Measurements from ENCODE around the gene C1GALT1. TPM values are rescaled to one million over a fixed set of nuclear protein-coding genes. Genes with fewer than 3 reads are reported as not detected.

Gene C1GALT1
- polyA plus RNA-seq, 1 donor (not counting 4 experiments of a cell fraction or from before 2014, with no cell fraction given), result 44.3 TPM

DNA sequence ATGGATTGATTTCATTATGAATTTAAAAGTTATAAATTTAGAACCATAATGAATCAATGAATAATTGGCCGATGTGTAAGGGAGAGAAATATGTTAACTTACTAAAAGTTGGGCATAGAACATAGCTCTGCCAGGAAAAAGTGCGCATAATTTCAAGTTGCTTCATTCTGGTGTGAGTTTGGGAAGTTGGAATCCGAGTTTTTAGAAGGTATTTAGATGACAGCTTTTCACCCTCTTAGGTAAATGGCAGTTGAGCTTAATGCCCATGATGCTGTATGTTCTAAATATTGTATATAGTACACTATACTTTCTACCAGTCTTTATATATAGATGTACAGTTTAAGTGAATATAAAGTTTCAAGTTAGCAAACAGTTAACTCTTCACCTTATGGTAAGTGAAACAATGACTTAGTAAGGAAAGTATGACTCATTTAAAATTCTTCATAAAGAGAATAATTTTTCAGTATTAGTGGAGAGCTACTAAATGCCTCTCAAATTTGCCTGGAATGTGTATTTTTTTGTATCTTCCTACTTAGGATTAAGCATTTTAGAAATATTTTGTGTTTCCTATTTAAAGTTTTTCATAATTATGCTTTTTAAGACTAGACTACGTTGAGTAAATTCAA lies 1.6 kb downstream of the C1GALT1 start:
- no peak for FAIRE-seq
- H3K4me1 ChIP-seq (ENCODE audit: control insufficient read depth, extremely low read depth, insufficient read depth, low read length), result peaks cover 30% of the 10 kb centered on the region
- H3K9me3 ChIP-seq (ENCODE audit: control insufficient read depth, low read depth, low read length), result no peaks in the 10 kb centered on the region
- peak overlapping the region; percentile 96 for H3K27ac ChIP-seq (ENCODE audit: control insufficient read depth, insufficient read depth, low read length)
- no peaks in the 10 kb centered on the region for H3K9me1 ChIP-seq (ENCODE audit: control insufficient read depth, extremely low read depth, insufficient read depth, low read length)
- no peak for TF ChIP-seq EZH2 (IDR thresholded peaks at IDR 0.05; ENCODE audit: low read length)
- TF ChIP-seq, protein P1, sequence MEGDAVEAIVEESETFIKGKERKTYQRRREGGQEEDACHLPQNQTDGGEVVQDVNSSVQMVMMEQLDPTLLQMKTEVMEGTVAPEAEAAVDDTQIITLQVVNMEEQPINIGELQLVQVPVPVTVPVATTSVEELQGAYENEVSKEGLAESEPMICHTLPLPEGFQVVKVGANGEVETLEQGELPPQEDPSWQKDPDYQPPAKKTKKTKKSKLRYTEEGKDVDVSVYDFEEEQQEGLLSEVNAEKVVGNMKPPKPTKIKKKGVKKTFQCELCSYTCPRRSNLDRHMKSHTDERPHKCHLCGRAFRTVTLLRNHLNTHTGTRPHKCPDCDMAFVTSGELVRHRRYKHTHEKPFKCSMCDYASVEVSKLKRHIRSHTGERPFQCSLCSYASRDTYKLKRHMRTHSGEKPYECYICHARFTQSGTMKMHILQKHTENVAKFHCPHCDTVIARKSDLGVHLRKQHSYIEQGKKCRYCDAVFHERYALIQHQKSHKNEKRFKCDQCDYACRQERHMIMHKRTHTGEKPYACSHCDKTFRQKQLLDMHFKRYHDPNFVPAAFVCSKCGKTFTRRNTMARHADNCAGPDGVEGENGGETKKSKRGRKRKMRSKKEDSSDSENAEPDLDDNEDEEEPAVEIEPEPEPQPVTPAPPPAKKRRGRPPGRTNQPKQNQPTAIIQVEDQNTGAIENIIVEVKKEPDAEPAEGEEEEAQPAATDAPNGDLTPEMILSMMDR (optimal IDR thresholded peaks at IDR 0.05 in 1 of 3, IDR thresholded peaks at IDR 0.05 in 1 of 3, conservative IDR thresholded peaks at IDR 0.05 in 1 of 3; ENCODE audit: extremely low read depth in 1 of 3, insufficient read depth in 2 of 3, low read length in 3 of 3), result no peak
- H3K79me2 ChIP-seq (ENCODE audit: control insufficient read depth, insufficient read depth, low read length), result peaks cover 62% of the 10 kb centered on the region
- H3K4me3 ChIP-seq (ENCODE audit: control insufficient read depth in 2 of 3, extremely low read depth in 1 of 3, insufficient read depth in 2 of 3, low read depth in 1 of 3, low read length in 3 of 3), result peak overlapping the region; percentile 80 to 99 (median 92)
- DNase-seq (ENCODE audit: low read depth, low spot score), result no peak
- H3K4me2 ChIP-seq (ENCODE audit: control insufficient read depth, extremely low read depth, insufficient read depth, low read depth, low read length), result peak overlapping the region; percentile 62
- H4K20me1 ChIP-seq (ENCODE audit: control insufficient read depth, extremely low read depth, insufficient read depth, low read length), result no peaks in the 10 kb centered on the region
- H3K27me3 ChIP-seq (ENCODE audit: control insufficient read depth, extremely low read depth, insufficient read depth, low read length), result no peaks in the 10 kb centered on the region
- peaks cover 2 to 9% of the 10 kb centered on the region in 2 experiments for H3K36me3 ChIP-seq (ENCODE audit: control insufficient read depth in 2 of 2, extremely low read depth in 1 of 2, insufficient read depth in 2 of 2, low read length in 2 of 2)
- H2AFZ ChIP-seq (ENCODE audit: control insufficient read depth, low read length), result no peak overlapping the region
- dilution Hi-C loops (cut with MboI; ENCODE audit: extremely low pct_ligation_motif_present, low sequenced_read_pairs), result no loop called here
- H3K9ac ChIP-seq (ENCODE audit: control insufficient read depth, extremely low read depth, insufficient read depth, low read length), result peak overlapping the region; percentile 95

DNA sequence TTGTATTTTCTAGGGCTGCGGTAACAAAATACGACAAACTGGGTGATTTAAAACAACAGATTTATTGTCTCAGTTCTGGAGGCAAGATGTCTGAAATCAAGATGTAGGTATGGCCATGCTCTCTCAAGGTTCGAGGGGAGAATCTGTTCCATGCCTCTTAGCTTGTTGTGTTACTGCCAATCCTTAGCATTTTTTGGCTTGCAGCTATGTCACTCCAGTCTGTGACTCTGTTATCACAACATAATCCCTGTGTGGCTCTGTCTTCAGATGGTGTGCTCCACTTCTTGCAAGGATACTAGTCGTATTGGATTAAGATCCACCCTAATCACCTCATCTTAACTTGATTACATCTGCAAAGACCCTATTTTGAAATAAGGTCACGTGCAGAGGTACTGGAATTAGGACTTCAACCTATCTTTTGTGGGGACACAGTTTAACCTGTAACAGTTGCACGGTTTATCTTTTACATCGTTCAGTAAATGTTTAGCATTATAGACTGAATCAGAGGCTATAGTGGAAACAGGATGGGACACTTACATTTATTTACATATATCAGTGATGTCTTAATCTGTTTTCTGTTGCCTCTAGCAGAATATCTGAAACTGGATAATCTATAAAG lies 3.1 kb downstream of the C1GALT1 start:
- Histone ChIP-seq H3K9me1 (ENCODE audit: control insufficient read depth, extremely low read depth, insufficient read depth, low read length) (no peaks in the 10 kb centered on the region), H2AFZ (ENCODE audit: control insufficient read depth, low read length) (no peak overlapping the region), H3K36me3 (ENCODE audit: control insufficient read depth in 2 of 2, extremely low read depth in 1 of 2, insufficient read depth in 2 of 2, low read length in 2 of 2) (peaks cover 2 to 9% of the 10 kb centered on the region in 2 experiments), H3K4me3 (ENCODE audit: control insufficient read depth in 2 of 3, extremely low read depth in 1 of 3, insufficient read depth in 2 of 3, low read depth in 1 of 3, low read length in 3 of 3) (peak overlapping the region in 1 of 3 experiments; percentile 25), H4K20me1 (ENCODE audit: control insufficient read depth, extremely low read depth, insufficient read depth, low read length) (no peaks in the 10 kb centered on the region), H3K27ac (ENCODE audit: control insufficient read depth, insufficient read depth, low read length) (no peak overlapping the region), H3K9me3 (ENCODE audit: control insufficient read depth, low read depth, low read length) (no peaks in the 10 kb centered on the region), H3K4me2 (ENCODE audit: control insufficient read depth, extremely low read depth, insufficient read depth, low read depth, low read length) (peak overlapping the region; percentile 62), H3K79me2 (ENCODE audit: control insufficient read depth, insufficient read depth, low read length) (peaks cover 76% of the 10 kb centered on the region), H3K9ac (ENCODE audit: control insufficient read depth, extremely low read depth, insufficient read depth, low read length) (no peak overlapping the region), H3K27me3 (ENCODE audit: control insufficient read depth, extremely low read depth, insufficient read depth, low read length) (no peaks in the 10 kb centered on the region), H3K4me1 (ENCODE audit: control insufficient read depth, extremely low read depth, insufficient read depth, low read length) (peaks cover 18% of the 10 kb centered on the region)
- DNase-seq (ENCODE audit: low read depth, low spot score) (no peak), FAIRE-seq (no peak)
- TF ChIP-seq, protein P1 (optimal IDR thresholded peaks at IDR 0.05 in 1 of 3, IDR thresholded peaks at IDR 0.05 in 1 of 3, conservative IDR thresholded peaks at IDR 0.05 in 1 of 3; ENCODE audit: extremely low read depth in 1 of 3, insufficient read depth in 2 of 3, low read length in 3 of 3), result no peak
- TF ChIP-seq EZH2 (IDR thresholded peaks at IDR 0.05; ENCODE audit: low read length), result no peak
- dilution Hi-C loops (cut with MboI; ENCODE audit: extremely low pct_ligation_motif_present, low sequenced_read_pairs), result no loop called here

Measured in keratinocyte (primary cell).